ENCODE data around the gene AHNAK. TPM values are rescaled to one million over a fixed set of nuclear protein-coding genes. Genes with fewer than 3 reads are reported as not detected.
"Not testable (repeated sequence)": the region's sequence is repeated elsewhere in the genome, so short reads cannot be mapped to it uniquely, and the experiment has no call there.

Gene AHNAK
- total RNA-seq, 1 donor from 2014 or later: 96.5 TPM

DNA sequence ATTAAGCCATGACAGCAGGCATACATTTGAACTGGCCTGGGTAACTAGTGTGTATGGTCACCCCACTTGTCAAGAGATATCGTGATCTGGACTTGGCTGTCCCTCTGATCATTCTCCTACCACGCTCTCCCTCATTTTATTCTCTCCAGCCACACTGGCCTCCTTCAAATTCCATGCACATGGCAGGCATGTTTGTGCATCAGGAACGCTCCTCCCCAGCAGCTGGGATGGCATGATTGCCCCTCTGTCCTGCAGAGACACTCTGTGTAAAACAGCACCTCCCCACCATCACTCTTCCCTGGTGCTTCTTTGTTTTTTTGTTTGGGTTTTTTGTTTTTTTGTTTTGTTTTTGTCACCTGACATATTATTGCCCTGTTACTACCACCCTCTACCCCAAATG is 159.2 kb downstream of the AHNAK start:
- Mint-ChIP-seq H3K27ac (no peak overlapping the region), H3K36me3 (ENCODE audit: low read depth) (no peaks in the 10 kb centered on the region), H3K4me3 (no peak overlapping the region), H3K9me3 (no peaks in the 10 kb centered on the region), H3K27me3 (ENCODE audit: insufficient read depth) (peaks cover 8% of the 10 kb centered on the region), H3K4me1 (ENCODE audit: low read depth) (peaks cover 6% of the 10 kb centered on the region)
- no peak for DNase-seq (ENCODE audit: low spot score)
- intact Hi-C loops (cut with micrococcal nuclease): loop anchor here (10.0 kb wide), 1 partner anchor 477 kb away; no protein-coding TSS in a partner anchor

DNA sequence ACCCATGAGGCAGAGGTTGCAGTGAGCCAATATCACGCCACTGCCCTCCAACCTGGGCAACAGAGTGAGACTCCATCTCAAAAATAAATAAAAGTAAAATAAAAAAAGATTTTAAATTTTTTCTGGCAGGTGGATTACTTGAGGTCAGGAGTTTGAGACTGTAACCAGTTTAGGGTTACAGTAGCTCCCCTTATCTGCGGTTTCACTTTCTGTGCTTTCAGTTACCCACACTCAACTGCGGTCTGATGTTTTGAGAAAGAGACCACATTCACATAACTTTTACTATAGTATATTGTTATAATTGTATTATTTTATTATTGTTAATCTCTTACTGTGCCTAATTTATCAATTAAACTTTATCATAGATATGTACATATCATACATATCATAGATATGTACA is 160.5 kb downstream of the AHNAK start:
- not testable (repeated sequence) for H3K36me3 Mint-ChIP-seq (ENCODE audit: low read depth); H3K27me3 Mint-ChIP-seq (ENCODE audit: insufficient read depth); DNase-seq (ENCODE audit: low spot score); H3K9me3 Mint-ChIP-seq; H3K4me3 Mint-ChIP-seq; H3K27ac Mint-ChIP-seq; H3K4me1 Mint-ChIP-seq (ENCODE audit: low read depth)
- intact Hi-C loops (cut with micrococcal nuclease): loop anchor here (10.0 kb wide), 1 partner anchor 479 kb away; no protein-coding TSS in a partner anchor

DNA sequence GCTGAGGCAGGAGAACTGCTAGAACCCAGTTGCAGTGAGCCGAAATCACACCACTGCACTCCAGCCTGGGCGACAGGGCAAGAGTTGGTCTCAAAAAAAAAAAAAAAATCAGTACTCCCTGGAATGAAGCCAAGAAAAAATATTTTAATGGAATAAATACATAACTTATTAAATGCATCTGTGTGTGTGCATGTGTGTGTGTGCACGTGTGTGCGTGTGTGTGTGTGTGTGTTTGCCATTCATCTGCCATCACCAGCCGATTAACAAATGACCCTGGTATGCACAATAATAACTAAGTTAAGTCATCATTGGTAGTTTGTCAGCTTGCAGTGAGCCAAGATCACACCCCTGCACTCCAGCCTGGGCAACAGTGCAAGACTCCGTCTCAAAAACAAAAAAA is 162.8 kb downstream of the AHNAK start:
- intact Hi-C loops (cut with micrococcal nuclease): loop anchor here (10.0 kb wide), 1 partner anchor 481 kb away; no protein-coding TSS in a partner anchor
- DNase-seq (ENCODE audit: low spot score): no peak
- Mint-ChIP-seq H3K27me3 (ENCODE audit: insufficient read depth) (peaks cover 10% of the 10 kb centered on the region), H3K27ac (no peak overlapping the region), H3K4me1 (ENCODE audit: low read depth) (peaks cover 19% of the 10 kb centered on the region), H3K4me3 (no peak overlapping the region), H3K9me3 (no peaks in the 10 kb centered on the region), H3K36me3 (ENCODE audit: low read depth) (no peaks in the 10 kb centered on the region)

Other genes with a start within 250 kb of the AHNAK start
- not detected in 2 replicates for gene SCGB1D4, start 247.7 kb downstream of the AHNAK start, total RNA-seq
- 4.8 and 5.7 TPM in 2 replicates for gene ASRGL1, start 209.4 kb downstream of the AHNAK start, total RNA-seq
- not detected in 2 replicates for gene SCGB1A1, start 127.8 kb downstream of the AHNAK start, total RNA-seq
- 1,154 and 1,169 TPM in 2 replicates for gene EEF1G, start 27.1 kb upstream of the AHNAK start, total RNA-seq
- 38.7 and 40.7 TPM in 2 replicates for gene TUT1, start 44.7 kb upstream of the AHNAK start, total RNA-seq
- 224 and 230 TPM in 2 replicates for gene MTA2, start 55.1 kb upstream of the AHNAK start, total RNA-seq
- gene EML3, start 66.0 kb upstream of the AHNAK start, total RNA-seq: 164 and 167 TPM in 2 replicates
- gene ROM1, start 66.5 kb upstream of the AHNAK start, total RNA-seq: 2.5 and 3.2 TPM in 2 replicates
- gene B3GAT3, start 75.2 kb upstream of the AHNAK start, total RNA-seq: 93.8 and 94.3 TPM in 2 replicates
- gene GANAB, start 99.8 kb upstream of the AHNAK start, total RNA-seq: 238 and 255 TPM in 2 replicates
- 39.2 and 40.4 TPM in 2 replicates for gene INTS5, start 106.5 kb upstream of the AHNAK start, total RNA-seq
- 146 and 151 TPM in 2 replicates for gene C11orf98, start 118.4 kb upstream of the AHNAK start, total RNA-seq
- 65.0 and 69.4 TPM in 2 replicates for gene CSKMT, start 118.5 kb upstream of the AHNAK start, total RNA-seq
- 8.9 and 11.4 TPM in 2 replicates for gene UQCC3, start 124.9 kb upstream of the AHNAK start, total RNA-seq
- gene LBHD1, start 125.5 kb upstream of the AHNAK start, total RNA-seq: 23.4 and 24.3 TPM in 2 replicates
- 125 and 128 TPM in 2 replicates for gene UBXN1, start 132.3 kb upstream of the AHNAK start, total RNA-seq
- gene LRRN4CL, start 142.7 kb upstream of the AHNAK start, total RNA-seq: 0.17 and 0.26 TPM in 2 replicates
- gene BSCL2, start 160.6 kb upstream of the AHNAK start, total RNA-seq: 34.0 and 34.6 TPM in 2 replicates
- gene GNG3, start 160.9 kb upstream of the AHNAK start, total RNA-seq: not detected in 2 replicates
- 53.0 and 55.2 TPM in 2 replicates for gene HNRNPUL2, start 180.7 kb upstream of the AHNAK start, total RNA-seq
- gene TTC9C, start 181.7 kb upstream of the AHNAK start, total RNA-seq: 36.4 and 38.0 TPM in 2 replicates
- 8.7 and 9.1 TPM in 2 replicates for gene ZBTB3, start 207.4 kb upstream of the AHNAK start, total RNA-seq
- gene POLR2G, start 214.8 kb upstream of the AHNAK start, total RNA-seq: 145 and 148 TPM in 2 replicates
- 19.4 and 20.7 TPM in 2 replicates for gene TAF6L, start 224.6 kb upstream of the AHNAK start, total RNA-seq
- gene TMEM179B, start 240.6 kb upstream of the AHNAK start, total RNA-seq: 40.6 and 43.0 TPM in 2 replicates
- gene TMEM223, start 245.2 kb upstream of the AHNAK start, total RNA-seq: 14.3 and 16.0 TPM in 2 replicates

All from activated T-helper 1 cell treated with anti-CD3 and anti-CD28 coated beads, Interleukin-12 subunit alpha, Interleukin-12 subunit beta, Interleukin-2, Interleukin-4 antibody, amounts not matched to agents 30 ng/mL and 10 ng/mL and 1 ng/mL, durations not matched to agents 14 hours and 24 hours and 36 hours (primary cell).